ENCODE data around the gene TMEM79.

DNA sequence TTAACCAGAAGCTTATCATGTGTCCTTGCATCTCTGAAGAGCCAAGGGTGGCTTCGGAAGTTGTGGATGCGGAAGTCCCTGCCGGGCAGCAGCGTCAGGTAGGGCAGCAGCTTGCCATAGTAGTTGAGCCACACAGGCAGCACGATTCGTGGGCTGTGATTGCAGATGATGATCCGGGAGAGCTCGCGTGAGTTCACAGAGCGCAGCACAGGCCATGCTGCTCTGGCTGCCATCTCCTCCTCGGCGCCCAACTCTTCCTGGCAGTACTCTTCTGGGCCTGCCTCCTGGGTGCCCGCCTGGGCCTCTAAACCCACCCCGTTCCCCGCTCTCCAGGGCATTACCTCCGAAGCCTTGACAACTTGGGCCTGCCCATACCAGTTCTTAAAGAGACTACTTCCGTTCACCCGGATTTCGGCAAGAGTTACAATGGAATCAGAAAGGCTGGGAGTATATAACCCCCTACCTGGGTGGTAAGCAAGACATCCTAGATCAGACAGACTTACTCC, 14.8 kb downstream of the TMEM79 start, which contains the start of gene VHLL:
- no peak for TF ChIP-seq POLR2A (IDR thresholded peaks at IDR 0.05; ENCODE audit: low read length)
- TF ChIP-seq GATA1 (IDR thresholded peaks at IDR 0.05; ENCODE audit: low read depth, low read length): no peak

Data from erythroblast (primary cell).